ENCODE measurements around the gene MEIOB. TPM values are rescaled to one million over a fixed set of nuclear protein-coding genes. Genes with fewer than 3 reads are reported as not detected.

MEIOB gene
- polyA plus RNA-seq, 1 of the 3 experiments (the other 2 are of a cell fraction) = not detected

DNA sequence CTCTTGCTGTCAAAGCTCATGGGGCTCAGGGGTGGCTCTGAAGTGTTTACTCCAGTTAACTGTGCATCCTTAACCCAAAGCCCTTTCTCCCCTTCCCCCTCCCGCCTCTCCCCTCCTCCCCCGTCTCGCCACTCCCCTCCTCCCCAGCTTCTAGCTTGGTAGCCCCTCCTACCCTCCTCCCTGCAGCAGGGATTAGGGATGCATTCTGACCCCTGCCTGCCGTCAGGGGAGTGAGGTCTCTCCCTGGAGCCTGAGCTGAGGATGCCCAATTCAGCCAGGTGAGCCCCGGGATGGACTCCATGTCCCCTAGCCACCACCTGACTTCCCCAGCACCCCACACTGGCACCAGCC, 44.7 kb upstream of the MEIOB start:
- Histone ChIP-seq H3K79me2 (ENCODE audit: insufficient read depth) (no peaks in the 10 kb centered on the region), H3K27ac (ENCODE audit: low read depth in 2 of 2, low read length in 1 of 2) (no peak overlapping the region), H3K36me3 (replicated peaks in 1 of 2; ENCODE audit: control insufficient read depth in 1 of 2, insufficient read depth in 2 of 2, low read length in 1 of 2) (no peaks in the 10 kb centered on the region), H3F3A (replicated peaks; ENCODE audit: insufficient read depth) (no peaks in the 10 kb centered on the region), H3K4me2 (no peak overlapping the region), H3K4me3 (ENCODE audit: low read depth in 2 of 2, low read length in 1 of 2) (no peak overlapping the region), H3K27me3 (ENCODE audit: insufficient read depth) (peaks cover 45% of the 10 kb centered on the region), H2AFZ (ENCODE audit: low read depth) (no peak overlapping the region), H3K4me1 (ENCODE audit: control insufficient read depth in 1 of 2, insufficient read depth in 2 of 2, low read depth in 1 of 2, low read length in 1 of 2) (peaks cover 0 to 13% of the 10 kb centered on the region in 2 experiments; a peak in 1 of 4 replicates), H3K9me2 (no peaks in the 10 kb centered on the region), H3K9ac (no peak overlapping the region), H4K20me1 (ENCODE audit: insufficient read depth) (no peaks in the 10 kb centered on the region), H3K9me3 (no peaks in the 10 kb centered on the region)
- TF ChIP-seq RCOR1 (IDR thresholded peaks at IDR 0.05; ENCODE audit: low read length) = no peak
- TF ChIP-seq, protein P1, sequence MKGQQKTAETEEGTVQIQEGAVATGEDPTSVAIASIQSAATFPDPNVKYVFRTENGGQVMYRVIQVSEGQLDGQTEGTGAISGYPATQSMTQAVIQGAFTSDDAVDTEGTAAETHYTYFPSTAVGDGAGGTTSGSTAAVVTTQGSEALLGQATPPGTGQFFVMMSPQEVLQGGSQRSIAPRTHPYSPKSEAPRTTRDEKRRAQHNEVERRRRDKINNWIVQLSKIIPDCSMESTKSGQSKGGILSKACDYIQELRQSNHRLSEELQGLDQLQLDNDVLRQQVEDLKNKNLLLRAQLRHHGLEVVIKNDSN (IDR thresholded peaks at IDR 0.05; ENCODE audit: borderline replicate concordance, low read depth) = no peak
- TF ChIP-seq RFX5 (IDR thresholded peaks at IDR 0.05; ENCODE audit: low read length) = no peak
- TF ChIP-seq ELF1 (IDR thresholded peaks at IDR 0.05) = no peak
- TF ChIP-seq, protein P2, sequence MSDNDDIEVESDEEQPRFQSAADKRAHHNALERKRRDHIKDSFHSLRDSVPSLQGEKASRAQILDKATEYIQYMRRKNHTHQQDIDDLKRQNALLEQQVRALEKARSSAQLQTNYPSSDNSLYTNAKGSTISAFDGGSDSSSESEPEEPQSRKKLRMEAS (IDR thresholded peaks at IDR 0.05; ENCODE audit: low read depth) = no peak
- TF ChIP-seq, protein P3, sequence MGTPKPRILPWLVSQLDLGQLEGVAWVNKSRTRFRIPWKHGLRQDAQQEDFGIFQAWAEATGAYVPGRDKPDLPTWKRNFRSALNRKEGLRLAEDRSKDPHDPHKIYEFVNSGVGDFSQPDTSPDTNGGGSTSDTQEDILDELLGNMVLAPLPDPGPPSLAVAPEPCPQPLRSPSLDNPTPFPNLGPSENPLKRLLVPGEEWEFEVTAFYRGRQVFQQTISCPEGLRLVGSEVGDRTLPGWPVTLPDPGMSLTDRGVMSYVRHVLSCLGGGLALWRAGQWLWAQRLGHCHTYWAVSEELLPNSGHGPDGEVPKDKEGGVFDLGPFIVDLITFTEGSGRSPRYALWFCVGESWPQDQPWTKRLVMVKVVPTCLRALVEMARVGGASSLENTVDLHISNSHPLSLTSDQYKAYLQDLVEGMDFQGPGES (IDR thresholded peaks at IDR 0.05; ENCODE audit: low read depth, low read length) = no peak
- TF ChIP-seq EZH2phosphoT487 (IDR thresholded peaks at IDR 0.05; ENCODE audit: borderline replicate concordance, low read depth) = no peak
- no peak for TF ChIP-seq FOXJ3 (CRISPR knock-in tag; IDR thresholded peaks at IDR 0.05)
- no peak for TF ChIP-seq FOSL2 (IDR thresholded peaks at IDR 0.05; ENCODE audit: borderline replicate concordance, low read depth)
- TF ChIP-seq, protein P4, sequence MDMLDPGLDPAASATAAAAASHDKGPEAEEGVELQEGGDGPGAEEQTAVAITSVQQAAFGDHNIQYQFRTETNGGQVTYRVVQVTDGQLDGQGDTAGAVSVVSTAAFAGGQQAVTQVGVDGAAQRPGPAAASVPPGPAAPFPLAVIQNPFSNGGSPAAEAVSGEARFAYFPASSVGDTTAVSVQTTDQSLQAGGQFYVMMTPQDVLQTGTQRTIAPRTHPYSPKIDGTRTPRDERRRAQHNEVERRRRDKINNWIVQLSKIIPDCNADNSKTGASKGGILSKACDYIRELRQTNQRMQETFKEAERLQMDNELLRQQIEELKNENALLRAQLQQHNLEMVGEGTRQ (IDR thresholded peaks at IDR 0.05; ENCODE audit: borderline replicate concordance, low read depth, low read length) = no peak
- TF ChIP-seq GATA2 (CRISPR knock-in tag; IDR thresholded peaks at IDR 0.05) = no peak
- TF ChIP-seq CHD2 (IDR thresholded peaks at IDR 0.05; ENCODE audit: low read length, partially characterized antibody) = no peak
- TF ChIP-seq TEAD4 (IDR thresholded peaks at IDR 0.05; ENCODE audit: borderline replicate concordance, insufficient read depth) = no peak
- no peak for TF ChIP-seq EP300 (IDR thresholded peaks at IDR 0.05; ENCODE audit: borderline replicate concordance in 1 of 2, low read depth in 1 of 2, low read length in 1 of 2)
- TF ChIP-seq, protein P5, sequence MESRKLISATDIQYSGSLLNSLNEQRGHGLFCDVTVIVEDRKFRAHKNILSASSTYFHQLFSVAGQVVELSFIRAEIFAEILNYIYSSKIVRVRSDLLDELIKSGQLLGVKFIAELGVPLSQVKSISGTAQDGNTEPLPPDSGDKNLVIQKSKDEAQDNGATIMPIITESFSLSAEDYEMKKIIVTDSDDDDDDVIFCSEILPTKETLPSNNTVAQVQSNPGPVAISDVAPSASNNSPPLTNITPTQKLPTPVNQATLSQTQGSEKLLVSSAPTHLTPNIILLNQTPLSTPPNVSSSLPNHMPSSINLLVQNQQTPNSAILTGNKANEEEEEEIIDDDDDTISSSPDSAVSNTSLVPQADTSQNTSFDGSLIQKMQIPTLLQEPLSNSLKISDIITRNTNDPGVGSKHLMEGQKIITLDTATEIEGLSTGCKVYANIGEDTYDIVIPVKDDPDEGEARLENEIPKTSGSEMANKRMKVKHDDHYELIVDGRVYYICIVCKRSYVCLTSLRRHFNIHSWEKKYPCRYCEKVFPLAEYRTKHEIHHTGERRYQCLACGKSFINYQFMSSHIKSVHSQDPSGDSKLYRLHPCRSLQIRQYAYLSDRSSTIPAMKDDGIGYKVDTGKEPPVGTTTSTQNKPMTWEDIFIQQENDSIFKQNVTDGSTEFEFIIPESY (IDR thresholded peaks at IDR 0.05; ENCODE audit: borderline replicate concordance, low read depth) = no peak
- no peak for TF ChIP-seq TAF1 (IDR thresholded peaks at IDR 0.05; ENCODE audit: borderline replicate concordance, low read depth, low read length)
- TF ChIP-seq TCF12 (IDR thresholded peaks at IDR 0.05) = no peak
- no peak for TF ChIP-seq POLR2AphosphoS5 (IDR thresholded peaks at IDR 0.05; ENCODE audit: low read depth, low read length)
- CTCF ChIA-PET = interaction anchor here (1.0 to 5.2 kb wide), 3 partner anchors 12 to 54 kb away, joined by 3 to 38 read pairs (median 3); no protein-coding TSS in a partner anchor
- 30% methylated on average over 5 of the region's 5 CpGs for WGBS (ENCODE audit: low lambda C conversion rate)
- POLR2A ChIA-PET = interaction anchor here (1.0 kb wide), 1 partner anchor 48 kb away, joined by 4 read pairs; the partner anchor contains the start of gene RPS2
- DNase-seq = no peak

All from SK-N-SH (cell line).